Smooth muscle cell (in vitro differentiated cells): Measurements from ENCODE around the gene CAMTA2. TPM values are rescaled to one million over a fixed set of nuclear protein-coding genes. Genes with fewer than 3 reads are reported as not detected.
A peak's percentile ranks its signal among the peaks of the same experiment; 100 is the strongest.

Experiments
- DNase-seq: peaks from one replicate; lab custom pipeline; 2025; ENCODE audit not compliant: unreplicated experiment; lab: John Stamatoyannopoulos, UW
- H2AFZ ChIP-seq: fragments of 200-600 bp; sonication (generic); 2 replicates; pipeline ENCODE4 v1.6.0; 2016; ENCODE audit warnings: antibody characterized with exemption, low read depth, mild to moderate bottlenecking
- H3F3A ChIP-seq: fragments of 200-600 bp; sonication (generic); 2 replicates; pipeline ENCODE4 v1.6.0; 2017; ENCODE audit warnings: antibody characterized with exemption, low read depth
- H3K27ac ChIP-seq: fragments of 200-600 bp; sonication (generic); 2 replicates; pipeline ENCODE4 v1.5.1; 2016; ENCODE audit warnings: low read depth, mild to moderate bottlenecking
- H3K27me3 ChIP-seq: fragments of 200-600 bp; sonication (generic); 2 replicates; pipeline ENCODE4 v1.6.1; 2016; ENCODE audit warnings: low read depth, mild to moderate bottlenecking
- H3K36me3 ChIP-seq: fragments of 200-600 bp; sonication (generic); 2 replicates; pipeline ENCODE4 v1.5.1; 2016; ENCODE audit warnings: low read depth
- H3K4me1 ChIP-seq: fragments of 200-600 bp; sonication (generic); 2 replicates; pipeline ENCODE4 v1.5.1; 2016; ENCODE audit warnings: low read depth
- H3K4me2 ChIP-seq: fragments of 200-600 bp; sonication (generic); 2 replicates; pipeline ENCODE4 v1.6.0; 2016; ENCODE audit warnings: mild to moderate bottlenecking
- H3K4me3 ChIP-seq: fragments of 200-600 bp; sonication (generic); 2 replicates; pipeline ENCODE4 v1.5.1; 2016; ENCODE audit warnings: mild to moderate bottlenecking
- H3K79me2 ChIP-seq: fragments of 200-600 bp; sonication (generic); 2 replicates; pipeline ENCODE4 v1.6.0; 2016; ENCODE audit warnings: low read depth, mild to moderate bottlenecking
- H3K9ac ChIP-seq: fragments of 200-600 bp; sonication (generic); 2 replicates; pipeline ENCODE4 v1.6.0; 2016; ENCODE audit warnings: low read depth
- H3K9me3 ChIP-seq: fragments of 200-600 bp; sonication (generic); replicated peaks from 2 replicates; pipeline ENCODE4 v1.5.1; 2016; ENCODE audit warnings: low read depth
- H4K20me1 ChIP-seq: fragments of 200-600 bp; sonication (generic); 2 replicates; pipeline ENCODE4 v1.6.0; 2016; ENCODE audit warnings: low read depth
- WGBS: methylation state at CpG from one replicate; pipeline ENCODE4 v1.1.7; 2016; ENCODE audit warnings: low lambda C conversion rate; 5-methylcytosine and 5-hydroxymethylcytosine counted together
- polyA plus RNA-seq: library from polyadenylated mRNA; unstranded; fragments of >200 nt; fragmentation: Nextera tagmentation; extraction: Ambion mirVana; gene quantifications from 2 replicates; pipeline ENCODE4 v1.2.1, GENCODE V29; 2016
- total RNA-seq: library from RNA; depleted of rRNA; stranded (reverse); fragments of >200 nt; gene quantifications from 2 replicates; pipeline ENCODE4 v1.2.3, GENCODE V29; 2014
- TF ChIP-seq, protein P1 (sequence below): fragments of 200-600 bp; sonication (generic); IDR thresholded peaks from 2 replicates; pipeline ENCODE4 v1.5.1; 2017; ENCODE audit warnings: borderline replicate concordance, mild to moderate bottlenecking, antibody characterized with exemption; ENCODE audit not compliant: insufficient read depth, poor library complexity, severe bottlenecking

Gene CAMTA2
- total and polyA plus RNA-seq, 2 experiments from 2014 or later = 5.1 to 26.2 TPM

DNA sequence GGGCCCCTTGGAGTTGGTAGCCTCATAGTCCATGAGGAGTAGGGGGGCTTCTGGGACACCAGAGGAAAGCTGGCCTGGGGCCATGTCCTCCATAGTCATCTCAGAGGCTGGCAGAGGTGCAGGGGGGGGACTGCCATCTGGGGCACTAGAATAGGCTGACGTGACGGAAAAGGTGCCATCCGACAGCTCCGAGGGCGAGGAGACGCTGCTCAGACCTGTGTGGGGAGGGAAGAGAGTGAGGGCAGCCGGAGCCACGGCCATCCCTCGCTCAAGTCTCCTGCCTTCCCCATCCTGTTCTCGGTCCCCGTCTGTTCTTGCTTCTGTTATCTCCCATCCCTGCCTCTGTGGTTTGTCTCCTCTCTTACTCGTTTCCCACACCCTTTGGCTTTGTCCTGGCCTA lies 15.2 kb downstream of the CAMTA2 start:
- Histone ChIP-seq H3K79me2 (peaks cover 24% of the 10 kb centered on the region), H3K4me2 (no peak overlapping the region), H3K9ac (no peak overlapping the region), H3K27me3 (no peaks in the 10 kb centered on the region), H3K27ac (no peak overlapping the region), H3K36me3 (no peaks in the 10 kb centered on the region), H3K9me3 (no peaks in the 10 kb centered on the region), H4K20me1 (peaks cover 49% of the 10 kb centered on the region), H3K4me3 (no peak overlapping the region), H3F3A (peaks cover 3% of the 10 kb centered on the region), H3K4me1 (peaks cover 5% of the 10 kb centered on the region), H2AFZ (no peak overlapping the region)
- TF ChIP-seq, protein P1, sequence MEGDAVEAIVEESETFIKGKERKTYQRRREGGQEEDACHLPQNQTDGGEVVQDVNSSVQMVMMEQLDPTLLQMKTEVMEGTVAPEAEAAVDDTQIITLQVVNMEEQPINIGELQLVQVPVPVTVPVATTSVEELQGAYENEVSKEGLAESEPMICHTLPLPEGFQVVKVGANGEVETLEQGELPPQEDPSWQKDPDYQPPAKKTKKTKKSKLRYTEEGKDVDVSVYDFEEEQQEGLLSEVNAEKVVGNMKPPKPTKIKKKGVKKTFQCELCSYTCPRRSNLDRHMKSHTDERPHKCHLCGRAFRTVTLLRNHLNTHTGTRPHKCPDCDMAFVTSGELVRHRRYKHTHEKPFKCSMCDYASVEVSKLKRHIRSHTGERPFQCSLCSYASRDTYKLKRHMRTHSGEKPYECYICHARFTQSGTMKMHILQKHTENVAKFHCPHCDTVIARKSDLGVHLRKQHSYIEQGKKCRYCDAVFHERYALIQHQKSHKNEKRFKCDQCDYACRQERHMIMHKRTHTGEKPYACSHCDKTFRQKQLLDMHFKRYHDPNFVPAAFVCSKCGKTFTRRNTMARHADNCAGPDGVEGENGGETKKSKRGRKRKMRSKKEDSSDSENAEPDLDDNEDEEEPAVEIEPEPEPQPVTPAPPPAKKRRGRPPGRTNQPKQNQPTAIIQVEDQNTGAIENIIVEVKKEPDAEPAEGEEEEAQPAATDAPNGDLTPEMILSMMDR = no peak
- 75% methylated on average over 12 of the region's 12 CpGs for WGBS
- no peak for DNase-seq

DNA sequence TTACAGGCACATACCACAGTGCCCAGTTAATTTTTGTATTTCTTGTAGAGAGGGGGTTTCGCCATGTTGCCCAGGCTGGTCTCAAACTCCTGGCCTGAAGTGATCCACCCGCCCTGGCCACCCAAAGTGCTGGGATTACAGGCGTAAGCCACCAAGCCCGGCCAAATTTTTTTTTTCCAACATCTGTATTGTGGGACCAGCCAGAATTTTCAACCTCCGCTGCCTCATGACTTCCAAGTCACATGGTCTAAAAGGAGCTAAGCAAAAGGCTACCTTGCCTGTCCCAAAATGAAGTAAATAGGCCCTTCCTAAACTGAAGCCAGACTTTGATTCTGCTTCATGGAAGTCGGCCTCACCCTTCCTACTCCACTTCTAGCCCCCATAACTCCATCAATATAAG lies 15.6 kb downstream of the CAMTA2 start:
- Histone ChIP-seq H4K20me1 (peaks cover 49% of the 10 kb centered on the region), H2AFZ (no peak overlapping the region), H3F3A (peaks cover 4% of the 10 kb centered on the region), H3K79me2 (peaks cover 24% of the 10 kb centered on the region), H3K9ac (no peak overlapping the region), H3K27ac (no peak overlapping the region), H3K27me3 (no peaks in the 10 kb centered on the region), H3K4me3 (no peak overlapping the region), H3K4me1 (peaks cover 5% of the 10 kb centered on the region), H3K36me3 (no peaks in the 10 kb centered on the region), H3K4me2 (no peak overlapping the region), H3K9me3 (no peaks in the 10 kb centered on the region)
- WGBS = 94% methylated on average over 6 of the region's 6 CpGs
- TF ChIP-seq, protein P1 = no peak
- no peak for DNase-seq

DNA sequence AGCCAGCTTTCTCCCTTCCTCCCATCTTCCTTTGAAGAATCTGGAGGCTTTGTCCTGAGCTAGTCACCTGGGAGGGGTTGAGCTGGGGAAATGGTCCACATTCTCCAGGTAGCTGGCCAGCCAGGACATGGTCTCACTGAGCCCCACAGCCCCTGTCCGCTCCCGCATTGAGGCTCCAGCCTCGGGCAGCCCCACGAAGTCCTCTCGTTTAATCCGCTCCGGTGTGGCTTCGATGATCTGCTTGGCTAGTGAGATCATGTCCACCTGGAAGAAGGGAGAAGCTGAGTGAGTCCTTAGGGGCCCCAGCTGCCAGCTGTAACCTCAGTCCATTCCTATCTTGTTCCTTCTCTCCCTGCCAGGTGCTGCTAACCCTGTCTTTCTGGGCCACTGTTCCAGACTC lies 17.2 kb downstream of the CAMTA2 start:
- Histone ChIP-seq H3K27me3 (no peaks in the 10 kb centered on the region), H3K9ac (no peak overlapping the region), H3K79me2 (peaks cover 33% of the 10 kb centered on the region), H4K20me1 (peaks cover 49% of the 10 kb centered on the region), H3K4me1 (peaks cover 9% of the 10 kb centered on the region), H3K4me2 (peak overlapping the region; percentile 85), H2AFZ (no peak overlapping the region), H3F3A (peaks cover 9% of the 10 kb centered on the region), H3K4me3 (no peak overlapping the region), H3K9me3 (no peaks in the 10 kb centered on the region), H3K27ac (peak overlapping the region; percentile 95), H3K36me3 (no peaks in the 10 kb centered on the region)
- no peak for DNase-seq
- TF ChIP-seq, protein P1 = no peak
- WGBS = 95% methylated on average over 8 of the region's 8 CpGs

DNA sequence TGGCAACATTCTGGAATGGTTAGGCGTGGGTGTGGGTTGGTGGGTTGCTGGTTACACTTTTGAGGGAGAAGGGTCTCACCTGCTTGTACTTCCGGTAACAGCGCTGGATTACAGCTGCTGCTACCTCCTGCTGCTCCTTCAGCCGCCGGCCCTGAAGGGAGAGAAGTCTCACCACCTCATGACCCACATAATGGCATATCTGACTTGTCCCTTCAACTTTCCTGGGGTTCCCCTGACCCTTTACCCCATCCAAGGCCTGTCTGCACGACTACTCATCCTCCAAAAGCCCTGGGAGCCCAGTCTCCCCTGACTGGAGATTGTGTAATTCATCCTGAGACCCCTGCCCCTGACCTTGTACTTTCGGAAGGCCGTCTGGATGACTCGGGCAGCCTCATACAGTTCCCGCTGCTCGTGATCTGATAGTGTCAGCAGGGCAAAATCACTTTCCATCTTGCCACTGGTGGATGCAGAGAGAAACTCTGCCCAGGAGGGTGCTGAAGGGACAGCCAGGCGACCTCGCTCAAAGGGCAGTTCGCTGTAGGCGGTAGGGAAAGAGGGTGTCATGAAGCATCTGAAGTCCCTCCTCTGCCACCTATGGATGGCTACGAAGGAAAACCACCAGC lies 17.8 kb downstream of the CAMTA2 start:
- Histone ChIP-seq H3K4me1 (peaks cover 9% of the 10 kb centered on the region), H3K79me2 (peaks cover 39% of the 10 kb centered on the region), H4K20me1 (peaks cover 49% of the 10 kb centered on the region), H3K27ac (peak overlapping the region; percentile 95), H3K9me3 (no peaks in the 10 kb centered on the region), H3K27me3 (no peaks in the 10 kb centered on the region), H3F3A (peaks cover 11% of the 10 kb centered on the region), H3K4me3 (peak overlapping the region; percentile 60), H3K36me3 (no peaks in the 10 kb centered on the region), H3K4me2 (peak overlapping the region; percentile 85), H3K9ac (peak overlapping the region; percentile 86), H2AFZ (no peak overlapping the region)
- 52% methylated on average over 16 of the region's 16 CpGs for WGBS
- no peak for DNase-seq
- TF ChIP-seq, protein P1 = no peak
